ENCODE data around the gene ARSJ. TPM values are rescaled to one million over a fixed set of nuclear protein-coding genes. Genes with fewer than 3 reads are reported as not detected.

ARSJ gene
- total RNA-seq, 1 donor from 2014 or later: 3.1 TPM

- Mint-ChIP-seq H3K4me1 (peaks cover 2% of the 10 kb centered on the region), H3K27me3 (ENCODE audit: low read depth) (no peaks in the 10 kb centered on the region), H3K4me3 (no peak overlapping the region), H3K36me3 (no peaks in the 10 kb centered on the region), H3K9me3 (no peaks in the 10 kb centered on the region), H3K27ac (no peak overlapping the region)
- TF ChIP-seq CTCF (IDR thresholded peaks at IDR 0.05; ENCODE audit: unreplicated experiment): no peak
- DNase-seq (ENCODE audit: low spot score in 2 of 2, unreplicated experiment in 2 of 2): no peak
Observed at GRCh38 chr4:113997206-113997605, 17.8 kb upstream of the ARSJ start.

GRCh38 chr4:113996599-113997177 is 17.2 kb upstream of the ARSJ start:
- peaks cover 2% of the 10 kb centered on the region for H3K4me1 Mint-ChIP-seq
- no peaks in the 10 kb centered on the region for H3K27me3 Mint-ChIP-seq (ENCODE audit: low read depth)
- no peak overlapping the region for H3K4me3 Mint-ChIP-seq
- no peaks in the 10 kb centered on the region for H3K9me3 Mint-ChIP-seq
- no peaks in the 10 kb centered on the region for H3K36me3 Mint-ChIP-seq
- H3K27ac Mint-ChIP-seq: no peak overlapping the region
- no peak for TF ChIP-seq CTCF (IDR thresholded peaks at IDR 0.05; ENCODE audit: unreplicated experiment)
- DNase-seq (ENCODE audit: low spot score in 2 of 2, unreplicated experiment in 2 of 2): no peak

GRCh38 chr4:113993887-113994286 is 14.4 kb upstream of the ARSJ start:
- Mint-ChIP-seq H3K9me3 (peaks cover 2% of the 10 kb centered on the region), H3K27me3 (ENCODE audit: low read depth) (no peaks in the 10 kb centered on the region), H3K27ac (no peak overlapping the region), H3K36me3 (no peaks in the 10 kb centered on the region), H3K4me3 (no peak overlapping the region), H3K4me1 (peaks cover 6% of the 10 kb centered on the region)
- DNase-seq (ENCODE audit: low spot score in 2 of 2, unreplicated experiment in 2 of 2): no peak
- TF ChIP-seq CTCF (IDR thresholded peaks at IDR 0.05; ENCODE audit: unreplicated experiment): no peak

- TF ChIP-seq CTCF (IDR thresholded peaks at IDR 0.05; ENCODE audit: unreplicated experiment): no peak
- no peak overlapping the region for H3K4me3 Mint-ChIP-seq
- H3K27me3 Mint-ChIP-seq (ENCODE audit: low read depth): no peaks in the 10 kb centered on the region
- no peak overlapping the region for H3K27ac Mint-ChIP-seq
- H3K4me1 Mint-ChIP-seq: peaks cover 4% of the 10 kb centered on the region
- no peak for DNase-seq (ENCODE audit: low spot score in 2 of 2, unreplicated experiment in 2 of 2)
- peaks cover 13% of the 10 kb centered on the region for H3K9me3 Mint-ChIP-seq
- H3K36me3 Mint-ChIP-seq: no peaks in the 10 kb centered on the region
Observed at GRCh38 chr4:113990886-113991285, 11.4 kb upstream of the ARSJ start.

GRCh38 chr4:113987382-113987941 is 8.0 kb upstream of the ARSJ start:
- H3K27ac Mint-ChIP-seq: no peak overlapping the region
- H3K36me3 Mint-ChIP-seq: peaks cover 3% of the 10 kb centered on the region
- TF ChIP-seq CTCF (IDR thresholded peaks at IDR 0.05; ENCODE audit: unreplicated experiment): no peak
- peaks cover 4% of the 10 kb centered on the region for H3K4me1 Mint-ChIP-seq
- no peak overlapping the region for H3K4me3 Mint-ChIP-seq
- H3K9me3 Mint-ChIP-seq: peaks cover 32% of the 10 kb centered on the region
- no peak for DNase-seq (ENCODE audit: low spot score in 2 of 2, unreplicated experiment in 2 of 2)
- H3K27me3 Mint-ChIP-seq (ENCODE audit: low read depth): no peaks in the 10 kb centered on the region

Measured in mesothelial cell of epicardium (in vitro differentiated cells).